Ishikawa (cell line): ENCODE results near the gene ZFP92.

Source experiments
- CEBPB ChIP-seq: IDR thresholded peaks from 2 replicates; pipeline ENCODE4 v1.6.1; 2012
- CREB1 ChIP-seq: IDR thresholded peaks from 2 replicates; pipeline ENCODE4 v1.6.1; 2012; ENCODE audit warnings: low read depth
- EGR1 ChIP-seq: IDR thresholded peaks from 2 replicates; pipeline ENCODE4 v1.6.1; 2012
- EP300 ChIP-seq: IDR thresholded peaks from 2 replicates; pipeline ENCODE4 v1.6.1; 2012; ENCODE audit warnings: borderline replicate concordance
- FOXM1 ChIP-seq: IDR thresholded peaks from 2 replicates; pipeline ENCODE4 v1.6.1; 2012; ENCODE audit warnings: low read depth, borderline replicate concordance
- MAX ChIP-seq: IDR thresholded peaks from 2 replicates; pipeline ENCODE4 v1.6.1; 2012
- NFIC ChIP-seq: IDR thresholded peaks from 2 replicates; pipeline ENCODE4 v1.6.1; 2012
- RAD21 ChIP-seq: IDR thresholded peaks from 2 replicates; pipeline ENCODE4 v1.6.1; 2012; ENCODE audit warnings: low read depth
- REST ChIP-seq: IDR thresholded peaks from 2 replicates; pipeline ENCODE4 v1.6.1; 2012; ENCODE audit warnings: low read depth, mild to moderate bottlenecking
- TAF1 ChIP-seq: IDR thresholded peaks from 2 replicates; pipeline ENCODE4 v1.6.1; 2012; ENCODE audit warnings: low read depth, mild to moderate bottlenecking
- TCF12 ChIP-seq: IDR thresholded peaks from 2 replicates; pipeline ENCODE4 v1.6.1; 2012; ENCODE audit warnings: low read depth
- TEAD4 ChIP-seq: IDR thresholded peaks from 2 replicates; pipeline ENCODE4 v1.6.1; 2012
- USF1 ChIP-seq: IDR thresholded peaks from 2 replicates; pipeline ENCODE4 v1.6.1; 2012
- YY1 ChIP-seq: IDR thresholded peaks from 2 replicates; pipeline ENCODE4 v1.6.1; 2012; ENCODE audit warnings: low read depth
- ZBTB7A ChIP-seq: IDR thresholded peaks from 2 replicates; pipeline ENCODE4 v1.6.1; 2012; ENCODE audit warnings: low read depth

Gene ZFP92

GRCh38 chrX:153448556-153449367 is 37.5 kb downstream of the ZFP92 start:
- TF ChIP-seq TCF12 (no peak), CEBPB (no peak), NFIC (no peak), REST (no peak), EP300 (no peak)

- no peak for TF ChIP-seq TCF12
- TF ChIP-seq NFIC, result no peak
- no peak for TF ChIP-seq FOXM1
- TF ChIP-seq REST, result no peak
- TF ChIP-seq EGR1, result no peak
- TF ChIP-seq CREB1, result no peak
- no peak for TF ChIP-seq CEBPB
- TF ChIP-seq RAD21, result no peak
- no peak for TF ChIP-seq YY1
- no peak for TF ChIP-seq MAX
- TF ChIP-seq TAF1, result no peak
- no peak for TF ChIP-seq TEAD4
- TF ChIP-seq ZBTB7A, result no peak
- no peak for TF ChIP-seq USF1
- TF ChIP-seq EP300, result no peak
Observed at GRCh38 chrX:153449368-153450113, 38.3 kb downstream of the ZFP92 start.

- TF ChIP-seq FOXM1 (no peak), REST (no peak), EP300 (no peak), TEAD4 (no peak), YY1 (no peak), RAD21 (no peak), ZBTB7A (no peak), NFIC (no peak), TAF1 (no peak), CEBPB (no peak), MAX (no peak), USF1 (no peak), TCF12 (no peak), EGR1 (no peak)
Observed at GRCh38 chrX:153450114-153450948, 39.1 kb downstream of the ZFP92 start.
